ENCODE results near the gene PRKCA. TPM values are rescaled to one million over a fixed set of nuclear protein-coding genes. Genes with fewer than 3 reads are reported as not detected.

Gene PRKCA
- total and polyA plus RNA-seq, 2 of the 13 experiments (the other 11 are each of a cell fraction or from before 2014, with no cell fraction given), result 18.5 to 21.5 TPM

GRCh38 chr17:66461343-66461995 lies 159.1 kb downstream of the PRKCA start:
- Histone ChIP-seq H3K4me3 (replicated peaks in 1 of 3; ENCODE audit: insufficient read depth in 1 of 3, low read depth in 2 of 3, low read length in 3 of 3) (no peak overlapping the region), H3K9me3 (ENCODE audit: low read length) (peaks cover 9% of the 10 kb centered on the region; the same call in 1 of the 2 replicates), H3K36me3 (replicated peaks in 1 of 2; ENCODE audit: control insufficient read depth in 1 of 2, insufficient read depth in 2 of 2, low read length in 2 of 2) (no peaks in the 10 kb centered on the region), H2AFZ (ENCODE audit: low read length) (no peak overlapping the region), H3K9ac (ENCODE audit: insufficient read depth, low read depth, low read length) (no peak overlapping the region), H4K20me1 (ENCODE audit: insufficient read depth, low read length) (no peaks in the 10 kb centered on the region), H3K27me3 (ENCODE audit: control insufficient read depth in 1 of 2, insufficient read depth in 2 of 2, low read length in 2 of 2) (no peaks in the 10 kb centered on the region), H3K4me2 (ENCODE audit: low read depth, low read length) (no peak overlapping the region), H3K4me1 (ENCODE audit: insufficient read depth, low read length) (peaks cover 61% of the 10 kb centered on the region), H3K27ac (ENCODE audit: extremely low read length, insufficient read depth, low read length) (peak overlapping the region; percentile 17), H3K79me2 (ENCODE audit: insufficient read depth, low read length) (peaks cover 14% of the 10 kb centered on the region)
- no peak for ATAC-seq
- no TSS peak for BruUV-seq (replicated peaks)
- no peak for DNase-seq (ENCODE audit: low spot score)
- WGBS (ENCODE audit: low lambda C conversion rate), result 89% methylated on average over 7 of the region's 7 CpGs
- POLR2A ChIA-PET, result interaction anchor here (1.3 kb wide), 1 partner anchor 46 kb away, joined by 3 read pairs; no protein-coding TSS in a partner anchor
- CTCF ChIA-PET (ENCODE audit: low intra/inter-chr PET ratio, low total read pairs), result no interaction called here
- in situ Hi-C loops (cut with HindIII; ENCODE audit: extremely low pct_ligation_motif_present, low pct_unique_long_range_greater_than_20kb), result no loop called here
- intact Hi-C loops (cut with micrococcal nuclease; ENCODE audit: unreplicated experiment), result loop anchor here (10.0 kb wide), 1 partner anchor 83 kb away; no protein-coding TSS in a partner anchor
- TF ChIP-seq ZNF12 (CRISPR knock-in tag; IDR thresholded peaks at IDR 0.05) (no peak), ZNF44 (CRISPR knock-in tag; IDR thresholded peaks at IDR 0.05) (0 out of 2 replicates have a peak, but pooled peaks have one; percentile 35), ATF4 (CRISPR knock-in tag; IDR thresholded peaks at IDR 0.05) (peak in 1 of 2 experiments; percentile 35; a peak in 1 of 4 replicates)
- no peak for FAIRE-seq

- in situ Hi-C loops (cut with HindIII; ENCODE audit: extremely low pct_ligation_motif_present, low pct_unique_long_range_greater_than_20kb) (no loop called here), intact Hi-C loops (cut with micrococcal nuclease; ENCODE audit: unreplicated experiment) (loop anchor here (10.0 kb wide), 1 partner anchor 83 kb away; no protein-coding TSS in a partner anchor)
- no TSS peak for BruUV-seq (replicated peaks)
- POLR2A ChIA-PET, result interaction anchor here (1.3 kb wide), 1 partner anchor 47 kb away, joined by 3 read pairs; no protein-coding TSS in a partner anchor
- H3K4me1 ChIP-seq (ENCODE audit: insufficient read depth, low read length), result peaks cover 66% of the 10 kb centered on the region
- 67% methylated on average over 4 of the region's 4 CpGs for WGBS (ENCODE audit: low lambda C conversion rate)
- H3K36me3 ChIP-seq (replicated peaks in 1 of 2; ENCODE audit: control insufficient read depth in 1 of 2, insufficient read depth in 2 of 2, low read length in 2 of 2), result no peaks in the 10 kb centered on the region
- peak overlapping the region; percentile 17 for H3K27ac ChIP-seq (ENCODE audit: extremely low read length, insufficient read depth, low read length)
- FAIRE-seq (peak; percentile 59), ATAC-seq (no peak), DNase-seq (ENCODE audit: low spot score) (peak; percentile 42)
- no peak overlapping the region for H2AFZ ChIP-seq (ENCODE audit: low read length)
- H3K4me3 ChIP-seq (replicated peaks in 1 of 3; ENCODE audit: insufficient read depth in 1 of 3, low read depth in 2 of 3, low read length in 3 of 3), result no peak overlapping the region
- H3K79me2 ChIP-seq (ENCODE audit: insufficient read depth, low read length), result peaks cover 15% of the 10 kb centered on the region
- no peak overlapping the region for H3K4me2 ChIP-seq (ENCODE audit: low read depth, low read length)
- H3K27me3 ChIP-seq (ENCODE audit: control insufficient read depth in 1 of 2, insufficient read depth in 2 of 2, low read length in 2 of 2), result no peaks in the 10 kb centered on the region
- H3K9me3 ChIP-seq (ENCODE audit: low read length), result peaks cover 8% of the 10 kb centered on the region; the same call in 1 of the 2 replicates
- CTCF ChIA-PET (ENCODE audit: low intra/inter-chr PET ratio, low total read pairs), result no interaction called here
- H3K9ac ChIP-seq (ENCODE audit: insufficient read depth, low read depth, low read length), result no peak overlapping the region
- no peaks in the 10 kb centered on the region for H4K20me1 ChIP-seq (ENCODE audit: insufficient read depth, low read length)
- TF ChIP-seq SAP130 (CRISPR knock-in tag; IDR thresholded peaks at IDR 0.05; ENCODE audit: low read depth), result peak; percentile 12; the same call in 1 of the 2 replicates
- TF ChIP-seq CREB1 (IDR thresholded peaks at IDR 0.05), result no peak
- TF ChIP-seq CREB1 (CRISPR knock-in tag; IDR thresholded peaks at IDR 0.05), result 0 out of 2 replicates have a peak, but pooled peaks have one; percentile 20
- TF ChIP-seq FOXP4 (CRISPR knock-in tag; IDR thresholded peaks at IDR 0.05), result peak; percentile 43
- no peak for TF ChIP-seq SNRNP70 (IDR thresholded peaks at IDR 0.05; ENCODE audit: low read depth, low read length)
- no peak for TF ChIP-seq NBN (conservative IDR thresholded peaks at IDR 0.05)
- TF ChIP-seq GLMP (CRISPR knock-in tag; IDR thresholded peaks at IDR 0.05; ENCODE audit: borderline replicate concordance), result no peak
These were observed 159.6 kb downstream of the PRKCA start for GRCh38 chr17:66462010-66462409.

All from HepG2 (cell line).